HG03342 (cell line): ENCODE data around the gene CASP12.

Experiments used
- ATAC-seq: cut with Tn5 transposase; IDR thresholded peaks from one replicate; pipeline ENCODE4 v1.9.1; 2021; ENCODE audit warnings: mild to moderate bottlenecking, moderate library complexity; ENCODE audit not compliant: unreplicated experiment

CASP12 gene

DNA sequence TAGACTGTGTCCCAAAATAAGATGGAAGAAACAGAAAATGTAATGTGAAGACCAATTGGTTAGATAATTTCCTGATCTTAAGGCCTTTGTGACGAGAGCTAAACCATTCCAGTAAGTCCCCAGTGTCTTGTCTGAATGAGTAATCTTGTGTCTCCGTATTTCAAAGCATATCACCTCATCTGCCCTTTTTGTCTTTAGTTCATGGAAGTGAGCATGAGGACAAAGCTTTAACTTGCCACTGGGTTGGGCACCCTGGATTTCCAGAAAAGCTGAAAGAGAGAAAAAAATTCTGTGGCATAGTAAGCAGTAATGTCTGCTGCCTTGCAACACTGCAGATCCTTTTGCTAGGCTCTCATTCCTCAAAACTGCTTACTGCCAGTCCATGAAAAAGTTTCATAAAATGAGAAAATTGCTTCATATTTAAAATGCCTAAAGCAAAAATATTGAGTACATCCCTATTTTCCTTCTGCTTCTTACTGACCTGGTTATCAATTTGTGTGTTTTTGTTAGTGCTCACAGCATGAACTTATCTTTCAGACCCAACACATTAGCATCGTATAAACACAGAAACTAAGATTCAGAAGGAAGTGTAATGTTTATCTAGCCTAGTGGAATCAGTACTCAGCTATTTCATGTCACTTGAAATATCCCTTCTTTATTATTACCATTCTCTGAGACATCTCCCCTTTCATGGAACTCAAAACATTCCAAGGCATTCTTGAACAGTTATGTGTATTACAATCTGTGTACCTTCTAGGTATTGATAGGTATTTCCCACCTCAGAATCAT lies 5.3 kb downstream of the CASP12 start:
- ATAC-seq, result no peak

GRCh38 chr11:104891135-104891534 lies 7.1 kb downstream of the CASP12 start:
- no peak for ATAC-seq

- ATAC-seq, result no peak
Measured at GRCh38 chr11:104883342-104883741, 14.9 kb downstream of the CASP12 start.

GRCh38 chr11:104881117-104881794 lies 17.0 kb downstream of the CASP12 start:
- peak; percentile 56 for ATAC-seq

- no peak for ATAC-seq
Measured at GRCh38 chr11:104879514-104880190, 18.6 kb downstream of the CASP12 start.

GRCh38 chr11:104876861-104877431 lies 21.3 kb downstream of the CASP12 start:
- peak; percentile 58 for ATAC-seq

DNA sequence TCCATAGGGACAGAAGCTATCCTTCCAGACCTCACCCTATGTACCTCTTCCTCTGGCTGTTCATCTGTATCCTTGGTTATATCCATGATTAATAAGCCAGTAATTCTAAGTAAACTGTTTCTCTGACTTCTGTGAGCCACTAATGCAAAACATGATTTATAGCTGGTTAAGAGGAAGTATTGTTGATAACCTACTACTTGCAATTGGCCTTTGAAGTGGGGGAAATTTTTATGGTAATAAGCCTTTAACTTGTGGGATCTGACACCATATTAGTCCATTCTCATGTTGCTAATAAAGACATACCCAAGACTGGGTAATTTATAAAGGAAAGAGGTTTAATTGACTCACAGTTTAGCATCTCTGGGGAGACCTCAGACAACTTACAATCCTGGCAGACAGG lies 21.9 kb downstream of the CASP12 start:
- ATAC-seq, result no peak

GRCh38 chr11:104873252-104873651 lies 25.0 kb downstream of the CASP12 start:
- no peak for ATAC-seq

DNA sequence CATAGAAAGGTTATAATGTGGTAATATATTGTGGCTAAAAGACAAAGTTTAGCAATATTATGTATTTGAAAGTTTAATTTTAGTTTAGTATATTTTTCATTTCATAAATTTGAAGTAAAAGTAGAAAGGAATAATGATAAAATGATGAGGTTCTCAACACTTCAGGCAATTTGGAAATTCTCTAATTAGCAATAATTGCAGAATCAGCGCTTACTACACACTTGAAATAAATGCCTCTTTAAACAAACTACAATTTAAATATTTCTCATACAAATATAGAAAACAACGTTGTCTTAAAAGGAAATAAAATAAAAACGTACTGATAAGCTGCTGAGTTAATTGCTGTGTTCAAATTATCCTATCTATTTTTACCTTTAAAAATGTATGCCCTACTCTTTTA lies 25.9 kb downstream of the CASP12 start:
- no peak for ATAC-seq

GRCh38 chr11:104870910-104871309 lies 27.4 kb downstream of the CASP12 start:
- no peak for ATAC-seq

- no peak for ATAC-seq
Measured at GRCh38 chr11:104866815-104867214, 31.4 kb downstream of the CASP12 start.

DNA sequence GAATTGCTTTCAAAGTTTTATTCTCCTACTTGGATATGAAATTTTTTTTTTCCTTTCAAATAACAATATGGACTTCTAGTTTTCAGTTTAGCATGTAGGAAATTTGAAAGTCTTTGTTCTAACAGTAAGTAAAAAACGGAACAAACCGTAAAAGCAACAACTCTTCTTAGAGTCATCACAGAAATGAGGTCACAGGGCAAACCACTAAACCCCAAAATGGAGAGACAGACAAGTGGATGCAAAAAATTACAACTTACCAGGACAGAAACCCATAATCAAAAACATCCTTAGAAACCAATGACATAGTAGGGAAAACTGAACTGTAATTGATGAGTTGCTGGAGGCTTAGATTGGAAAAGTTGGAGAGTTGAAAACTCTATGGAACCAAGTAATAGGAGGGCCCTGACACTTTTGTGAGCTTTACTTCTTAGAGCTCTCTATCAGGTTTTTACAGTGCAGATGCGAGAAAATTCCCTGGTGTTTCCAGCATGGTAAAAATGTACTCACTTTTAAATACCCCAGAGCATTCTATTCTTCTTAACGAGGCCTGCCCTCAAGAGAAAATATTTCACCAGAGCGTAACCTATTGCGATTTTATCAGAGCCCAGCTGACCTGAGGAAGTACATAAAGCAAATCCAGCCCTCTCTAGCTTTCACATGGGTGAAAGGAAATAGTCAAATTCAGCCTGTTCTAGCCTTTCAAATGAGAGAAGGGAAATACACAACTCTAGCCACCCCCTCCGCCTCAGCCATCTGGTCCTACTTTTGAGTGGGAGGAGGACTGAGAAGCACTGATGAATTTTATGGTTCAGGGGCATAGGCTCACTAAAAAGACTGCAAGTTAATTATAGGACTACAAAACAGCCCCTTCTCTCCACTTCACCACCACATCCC lies 39.1 kb downstream of the CASP12 start:
- ATAC-seq, result peak; percentile 70

- no peak for ATAC-seq
Measured at GRCh38 chr11:104856607-104857006, 41.7 kb downstream of the CASP12 start.

DNA sequence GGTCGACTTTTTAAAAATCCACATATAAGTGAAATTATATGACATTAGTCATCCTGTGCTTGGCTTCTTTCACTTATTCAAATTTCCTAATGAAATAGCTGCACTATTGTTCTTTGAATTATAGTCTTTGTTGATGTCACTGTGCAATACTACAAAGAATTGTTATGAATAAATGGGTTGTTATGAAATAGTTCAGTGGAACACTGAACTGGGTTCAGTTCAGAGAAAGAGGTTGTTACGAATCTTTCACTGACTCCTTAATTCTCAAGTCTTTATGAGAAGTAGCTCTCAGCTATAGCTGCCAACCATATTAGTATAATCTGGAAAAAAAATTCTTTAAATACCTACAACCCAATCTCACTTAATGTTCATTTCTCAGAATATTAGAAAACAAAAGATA lies 42.3 kb downstream of the CASP12 start:
- no peak for ATAC-seq

GRCh38 chr11:104853276-104853675 lies 45.0 kb downstream of the CASP12 start:
- no peak for ATAC-seq

- ATAC-seq, result no peak
Measured at GRCh38 chr11:104852811-104853210, 45.4 kb downstream of the CASP12 start.

GRCh38 chr11:104846216-104846615 lies 52.0 kb downstream of the CASP12 start:
- no peak for ATAC-seq

- ATAC-seq, result no peak
Measured at GRCh38 chr11:104844451-104844850, 53.8 kb downstream of the CASP12 start.

GRCh38 chr11:104843150-104843836 lies 55.0 kb downstream of the CASP12 start:
- ATAC-seq, result no peak

DNA sequence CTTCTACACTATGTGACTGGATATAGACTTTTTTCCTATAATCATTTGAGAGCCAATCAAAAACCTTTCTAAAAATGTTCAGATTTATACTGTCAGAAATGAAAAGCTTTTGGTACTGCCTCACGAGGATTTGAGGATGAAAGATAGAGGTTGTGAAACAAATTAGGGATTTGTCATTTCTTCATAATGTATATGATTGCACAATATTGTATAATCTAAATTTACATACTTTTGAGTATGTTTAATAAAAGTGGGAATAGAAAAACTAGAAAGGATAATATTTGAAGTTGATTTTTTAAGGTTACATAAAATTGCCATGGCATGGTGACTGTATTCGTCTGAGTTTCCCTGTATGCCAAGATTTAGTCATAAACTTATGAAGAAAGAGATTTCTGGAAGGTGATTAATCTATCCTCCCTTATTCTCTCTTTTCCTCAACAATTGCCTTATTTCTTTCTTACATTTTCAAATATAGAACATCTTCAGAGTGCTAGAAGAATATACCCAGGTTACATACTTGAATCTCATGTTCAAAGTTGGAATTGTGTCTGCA lies 56.2 kb downstream of the CASP12 start:
- no peak for ATAC-seq
